ENCODE data around the gene PKHD1. TPM values are rescaled to one million over a fixed set of nuclear protein-coding genes. Genes with fewer than 3 reads are reported as not detected.
A peak's percentile ranks its signal among the peaks of the same experiment; 100 is the strongest.
"Not testable (repeated sequence)": the region's sequence is repeated elsewhere in the genome, so short reads cannot be mapped to it uniquely, and the experiment has no call there.

The PKHD1 gene
- total RNA-seq, 4 donors from 2014 or later = 0.11 to 0.68 (median 0.42) TPM

- Histone ChIP-seq H3K9me3 (no peaks in the 10 kb centered on the region), H3K4me1 (no peaks in the 10 kb centered on the region), H3K27me3 (no peaks in the 10 kb centered on the region), H3K4me3 (no peak overlapping the region), H3K36me3 (no peaks in the 10 kb centered on the region), H3K27ac (no peak overlapping the region)
- WGBS = 66% methylated on average over 2 of the region's 2 CpGs
- no peak for TF ChIP-seq EP300 (IDR thresholded peaks at IDR 0.05)
- no peak for TF ChIP-seq POLR2A (IDR thresholded peaks at IDR 0.05)
- TF ChIP-seq, protein P1, sequence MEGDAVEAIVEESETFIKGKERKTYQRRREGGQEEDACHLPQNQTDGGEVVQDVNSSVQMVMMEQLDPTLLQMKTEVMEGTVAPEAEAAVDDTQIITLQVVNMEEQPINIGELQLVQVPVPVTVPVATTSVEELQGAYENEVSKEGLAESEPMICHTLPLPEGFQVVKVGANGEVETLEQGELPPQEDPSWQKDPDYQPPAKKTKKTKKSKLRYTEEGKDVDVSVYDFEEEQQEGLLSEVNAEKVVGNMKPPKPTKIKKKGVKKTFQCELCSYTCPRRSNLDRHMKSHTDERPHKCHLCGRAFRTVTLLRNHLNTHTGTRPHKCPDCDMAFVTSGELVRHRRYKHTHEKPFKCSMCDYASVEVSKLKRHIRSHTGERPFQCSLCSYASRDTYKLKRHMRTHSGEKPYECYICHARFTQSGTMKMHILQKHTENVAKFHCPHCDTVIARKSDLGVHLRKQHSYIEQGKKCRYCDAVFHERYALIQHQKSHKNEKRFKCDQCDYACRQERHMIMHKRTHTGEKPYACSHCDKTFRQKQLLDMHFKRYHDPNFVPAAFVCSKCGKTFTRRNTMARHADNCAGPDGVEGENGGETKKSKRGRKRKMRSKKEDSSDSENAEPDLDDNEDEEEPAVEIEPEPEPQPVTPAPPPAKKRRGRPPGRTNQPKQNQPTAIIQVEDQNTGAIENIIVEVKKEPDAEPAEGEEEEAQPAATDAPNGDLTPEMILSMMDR (IDR thresholded peaks at IDR 0.05) = no peak
- no peak for TF ChIP-seq POLR2AphosphoS5 (IDR thresholded peaks at IDR 0.05)
- DNase-seq (ENCODE audit: low spot score in 2 of 2) = no peak
Observed at GRCh38 chr6:51857134-51857533, 230.3 kb downstream of the PKHD1 start.

GRCh38 chr6:51856508-51856907 lies 230.9 kb downstream of the PKHD1 start:
- no peaks in the 10 kb centered on the region for H3K27me3 ChIP-seq
- DNase-seq (ENCODE audit: low spot score in 2 of 2) = no peak
- H3K4me1 ChIP-seq = no peaks in the 10 kb centered on the region
- TF ChIP-seq, protein P1 (IDR thresholded peaks at IDR 0.05) = no peak
- no peak for TF ChIP-seq POLR2AphosphoS5 (IDR thresholded peaks at IDR 0.05)
- TF ChIP-seq EP300 (IDR thresholded peaks at IDR 0.05) = no peak
- no peak for TF ChIP-seq POLR2A (IDR thresholded peaks at IDR 0.05)
- H3K4me3 ChIP-seq = no peak overlapping the region
- no peaks in the 10 kb centered on the region for H3K36me3 ChIP-seq
- H3K27ac ChIP-seq = no peak overlapping the region
- H3K9me3 ChIP-seq = no peaks in the 10 kb centered on the region

- Histone ChIP-seq H3K4me1 (no peaks in the 10 kb centered on the region), H3K4me3 (no peak overlapping the region), H3K9me3 (no peaks in the 10 kb centered on the region), H3K27ac (no peak overlapping the region), H3K36me3 (no peaks in the 10 kb centered on the region), H3K27me3 (no peaks in the 10 kb centered on the region)
- DNase-seq (ENCODE audit: low spot score in 2 of 2) = no peak
- WGBS = 35% methylated on average over 10 of the region's 10 CpGs
- TF ChIP-seq POLR2A (IDR thresholded peaks at IDR 0.05) (no peak), EP300 (IDR thresholded peaks at IDR 0.05) (no peak), POLR2AphosphoS5 (IDR thresholded peaks at IDR 0.05) (no peak)
- TF ChIP-seq, protein P1 (IDR thresholded peaks at IDR 0.05) = peak in 1 of 2 donors; percentile 43
Observed at GRCh38 chr6:51855310-51856082, 231.9 kb downstream of the PKHD1 start.

DNA sequence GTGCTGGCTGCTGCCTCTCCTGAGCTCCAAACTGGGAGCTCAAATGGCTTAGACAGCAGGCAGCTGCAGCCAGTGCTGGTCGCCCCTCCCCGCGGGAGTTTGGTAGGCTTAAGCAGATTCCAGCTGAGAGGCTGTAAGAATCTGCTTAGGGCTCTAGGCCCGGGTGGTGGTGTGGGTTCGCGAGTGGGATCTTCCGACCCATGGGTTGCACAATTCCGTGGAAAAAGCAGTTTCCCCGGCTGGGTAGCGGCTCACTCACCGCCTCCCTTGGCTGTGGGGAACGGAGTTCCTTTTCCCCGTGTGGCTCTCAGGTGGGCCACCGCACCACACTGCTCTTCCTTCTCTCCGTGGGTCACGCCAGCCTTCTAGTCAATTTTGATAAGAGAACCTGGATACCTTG lies 232.5 kb downstream of the PKHD1 start:
- TF ChIP-seq POLR2A (IDR thresholded peaks at IDR 0.05) = no peak
- no peak for TF ChIP-seq EP300 (IDR thresholded peaks at IDR 0.05)
- TF ChIP-seq POLR2AphosphoS5 (IDR thresholded peaks at IDR 0.05) = no peak
- TF ChIP-seq, protein P1 (IDR thresholded peaks at IDR 0.05) = no peak
- Histone ChIP-seq H3K36me3 (no peaks in the 10 kb centered on the region), H3K4me3 (no peak overlapping the region), H3K27ac (no peak overlapping the region), H3K9me3 (no peaks in the 10 kb centered on the region), H3K27me3 (no peaks in the 10 kb centered on the region), H3K4me1 (no peaks in the 10 kb centered on the region)
- WGBS = 83% methylated on average over 14 of the region's 16 CpGs
- DNase-seq (ENCODE audit: low spot score in 2 of 2) = no peak

GRCh38 chr6:51854347-51854746 lies 233.1 kb downstream of the PKHD1 start:
- WGBS = 78% methylated on average over 7 of the region's 7 CpGs
- no peaks in the 10 kb centered on the region for H3K9me3 ChIP-seq
- DNase-seq (ENCODE audit: low spot score in 2 of 2) = no peak
- H3K27ac ChIP-seq = no peak overlapping the region
- no peak overlapping the region for H3K4me3 ChIP-seq
- TF ChIP-seq EP300 (IDR thresholded peaks at IDR 0.05) (no peak), POLR2AphosphoS5 (IDR thresholded peaks at IDR 0.05) (no peak), POLR2A (IDR thresholded peaks at IDR 0.05) (no peak)
- TF ChIP-seq, protein P1 (IDR thresholded peaks at IDR 0.05) = no peak
- no peaks in the 10 kb centered on the region for H3K36me3 ChIP-seq
- H3K27me3 ChIP-seq = no peaks in the 10 kb centered on the region
- H3K4me1 ChIP-seq = no peaks in the 10 kb centered on the region

DNA sequence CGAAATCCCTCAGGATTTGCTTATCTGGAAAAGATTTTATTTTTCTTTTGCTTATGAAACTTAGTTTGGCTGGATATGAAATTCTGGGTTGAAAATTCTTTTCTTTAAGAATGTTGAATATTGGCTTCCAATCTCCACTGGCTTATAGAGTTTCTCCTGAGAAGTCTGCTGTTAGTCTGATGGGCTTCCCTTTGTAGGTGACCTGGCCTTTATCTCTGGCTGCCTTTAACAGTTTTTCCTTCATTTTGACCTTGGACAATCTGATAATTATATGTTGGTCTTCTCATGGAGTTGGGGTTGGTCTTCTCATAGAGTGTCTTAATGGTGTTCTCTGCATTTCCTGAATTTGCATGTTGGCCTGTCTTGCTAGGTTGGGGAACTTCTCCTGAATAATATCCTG lies 234.3 kb downstream of the PKHD1 start:
- not testable (repeated sequence) for H3K9me3 ChIP-seq; DNase-seq (ENCODE audit: low spot score in 2 of 2); H3K27me3 ChIP-seq; H3K36me3 ChIP-seq; H3K4me3 ChIP-seq; H3K27ac ChIP-seq; H3K4me1 ChIP-seq
- WGBS = 79% methylated on average over 1 of the region's 1 CpG

Data from suprapubic skin (tissue), 4 donors.